Transverse colon (tissue), 3 donors: ENCODE results near the gene ZNF416.

ENCODE experiments used
- POLR2A ChIP-seq: fragments of 450-650 bp; IDR thresholded peaks from one replicate; pipeline ENCODE4 v1.6.1; 2016; ENCODE audit warnings: antibody characterized with exemption, mild to moderate bottlenecking, moderate library complexity
- TF ChIP-seq, protein P1 (sequence below), 5 experiments: fragments of 200-600 bp in 3 of 5; fragments of 450-650 bp in 2 of 5; sonication (generic) in 3 of 5; IDR thresholded peaks; 1 replicate in 2 of 5; 2 replicates in 3 of 5; pipeline ENCODE4 v1.5.1; 2016 to 2017; ENCODE audit warnings: antibody characterized with exemption in 5 of 5, inconsistent platforms in 3 of 5, mild to moderate bottlenecking in 2 of 5, moderate library complexity in 1 of 5

- TF ChIP-seq, protein P1, sequence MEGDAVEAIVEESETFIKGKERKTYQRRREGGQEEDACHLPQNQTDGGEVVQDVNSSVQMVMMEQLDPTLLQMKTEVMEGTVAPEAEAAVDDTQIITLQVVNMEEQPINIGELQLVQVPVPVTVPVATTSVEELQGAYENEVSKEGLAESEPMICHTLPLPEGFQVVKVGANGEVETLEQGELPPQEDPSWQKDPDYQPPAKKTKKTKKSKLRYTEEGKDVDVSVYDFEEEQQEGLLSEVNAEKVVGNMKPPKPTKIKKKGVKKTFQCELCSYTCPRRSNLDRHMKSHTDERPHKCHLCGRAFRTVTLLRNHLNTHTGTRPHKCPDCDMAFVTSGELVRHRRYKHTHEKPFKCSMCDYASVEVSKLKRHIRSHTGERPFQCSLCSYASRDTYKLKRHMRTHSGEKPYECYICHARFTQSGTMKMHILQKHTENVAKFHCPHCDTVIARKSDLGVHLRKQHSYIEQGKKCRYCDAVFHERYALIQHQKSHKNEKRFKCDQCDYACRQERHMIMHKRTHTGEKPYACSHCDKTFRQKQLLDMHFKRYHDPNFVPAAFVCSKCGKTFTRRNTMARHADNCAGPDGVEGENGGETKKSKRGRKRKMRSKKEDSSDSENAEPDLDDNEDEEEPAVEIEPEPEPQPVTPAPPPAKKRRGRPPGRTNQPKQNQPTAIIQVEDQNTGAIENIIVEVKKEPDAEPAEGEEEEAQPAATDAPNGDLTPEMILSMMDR (IDR thresholded peaks at IDR 0.05), result no peak
- TF ChIP-seq POLR2A, result no peak
Observed at GRCh38 chr19:57623091-57623490, 44.4 kb upstream of the ZNF416 start.
